WTC11 (cell line): ENCODE results near the gene SCUBE1. TPM values are rescaled to one million over a fixed set of nuclear protein-coding genes. Genes with fewer than 3 reads are reported as not detected.

Experiments used
- ATAC-seq: fragments of 200-7000 bp; cut with Tn5 transposase; 2 replicates; pipeline ENCODE4 v1.10.0; 2021; ENCODE audit warnings: mild to moderate bottlenecking, moderate library complexity
- CTCF ChIA-PET: fragments of 300-600 bp; sonication (Branson Sonifier 250); formaldehyde crosslinking; loops from one replicate; lab custom pipeline; 2021; ENCODE audit warnings: antibody characterized with exemption; lab: Charles Lee
- POLR2A ChIA-PET: fragments of 350-600 bp; sonication (Branson Sonifier 250); formaldehyde crosslinking; loops from one replicate; lab custom pipeline; 2021; ENCODE audit warnings: antibody characterized with exemption; lab: Charles Lee
- DNase-seq: peaks from one replicate; pipeline ENCODE4 v3.0.0; 2021; ENCODE audit warnings: low spot score
- H3K27ac Mint-ChIP-seq: 2 replicates; pipeline ENCODE4 v1.8.0; 2021; ENCODE audit warnings: mixed read lengths
- H3K27me3 Mint-ChIP-seq: 2 replicates; pipeline ENCODE4 v1.8.0; 2021; ENCODE audit warnings: low read depth, mild to moderate bottlenecking, moderate library complexity, mixed read lengths
- H3K36me3 Mint-ChIP-seq: 2 replicates; pipeline ENCODE4 v1.8.0; 2021; ENCODE audit warnings: mixed read lengths
- H3K4me1 Mint-ChIP-seq: 2 replicates; pipeline ENCODE4 v1.8.0; 2022; ENCODE audit warnings: mixed read lengths
- H3K4me3 Mint-ChIP-seq: 2 replicates; pipeline ENCODE4 v1.8.0; 2021; ENCODE audit warnings: mild to moderate bottlenecking, moderate library complexity, mixed read lengths
- H3K9me3 Mint-ChIP-seq: 2 replicates; pipeline ENCODE4 v1.8.0; 2021; ENCODE audit warnings: mixed read lengths
- CREB1 ChIP-seq: sonication (generic); formaldehyde crosslinking; IDR thresholded peaks from 2 replicates; pipeline ENCODE4 v1.8.0; 2023; ENCODE audit warnings: mild to moderate bottlenecking, missing genetic modification reagents
- EMX1 ChIP-seq: fragments of 250-450 bp; sonication (Bioruptor Pico); IDR thresholded peaks from 2 replicates; pipeline ENCODE4 v1.8.0; 2021; ENCODE audit warnings: mild to moderate bottlenecking
- FOXJ3 ChIP-seq: sonication (generic); formaldehyde crosslinking; IDR thresholded peaks from 2 replicates; pipeline ENCODE4 v1.9.0; 2021; ENCODE audit warnings: missing genetic modification reagents, mild to moderate bottlenecking, borderline replicate concordance
- MLX ChIP-seq: sonication (generic); formaldehyde crosslinking; IDR thresholded peaks from 2 replicates; pipeline ENCODE4 v1.8.1; 2023; ENCODE audit warnings: mild to moderate bottlenecking, missing genetic modification reagents, moderate library complexity
- NR1H2 ChIP-seq: sonication (generic); formaldehyde crosslinking; IDR thresholded peaks from 2 replicates; pipeline ENCODE4 v1.9.0; 2021; ENCODE audit warnings: mild to moderate bottlenecking, moderate library complexity, missing genetic modification reagents
- NR2C2 ChIP-seq: sonication (generic); formaldehyde crosslinking; IDR thresholded peaks from 2 replicates; pipeline ENCODE4 v1.8.0; 2022; ENCODE audit warnings: mild to moderate bottlenecking, missing genetic modification reagents
- SOX15 ChIP-seq: fragments of 250-450 bp; sonication (Bioruptor Pico); IDR thresholded peaks from 2 replicates; pipeline ENCODE4 v1.9.0; 2021; ENCODE audit warnings: mild to moderate bottlenecking
- TEAD1 ChIP-seq: sonication (generic); formaldehyde crosslinking; IDR thresholded peaks from 2 replicates; pipeline ENCODE4 v1.8.0; 2022; ENCODE audit warnings: mild to moderate bottlenecking, missing genetic modification reagents
- ZNF138 ChIP-seq: sonication (generic); formaldehyde crosslinking; conservative IDR thresholded peaks from 2 replicates; pipeline ENCODE4 v1.8.1; 2022; ENCODE audit warnings: mild to moderate bottlenecking, moderate library complexity, missing genetic modification reagents
- ZNF219 ChIP-seq: sonication (generic); formaldehyde crosslinking; IDR thresholded peaks from 2 replicates; pipeline ENCODE4 v1.8.0; 2023; ENCODE audit warnings: missing genetic modification reagents, mild to moderate bottlenecking, borderline replicate concordance
- ZNF423 ChIP-seq: fragments of 250-450 bp; sonication (Bioruptor Pico); IDR thresholded peaks from 2 replicates; pipeline ENCODE4 v2.1.2; 2022; ENCODE audit warnings: mild to moderate bottlenecking, moderate library complexity
- ZNF512 ChIP-seq: sonication (generic); formaldehyde crosslinking; IDR thresholded peaks from 2 replicates; pipeline ENCODE4 v1.8.1; 2022; ENCODE audit warnings: missing genetic modification reagents, borderline replicate concordance
- total RNA-seq: library from RNA; stranded (reverse); gene quantifications from 3 replicates; pipeline ENCODE4 v1.2.3, GENCODE V29; 2021
- TF ChIP-seq, protein P1 (sequence below): fragments of 250-450 bp; sonication (Bioruptor Pico); IDR thresholded peaks from 2 replicates; pipeline ENCODE4 v1.9.0; 2021; ENCODE audit warnings: mild to moderate bottlenecking
- TF ChIP-seq, protein P2 (sequence below): fragments of 250-450 bp; sonication (Bioruptor Pico); IDR thresholded peaks from 2 replicates; pipeline ENCODE4 v1.9.0; 2021; ENCODE audit warnings: moderate library complexity, mild to moderate bottlenecking, inconsistent platforms, borderline replicate concordance
- TF ChIP-seq, protein P3 (sequence below): sonication (generic); formaldehyde crosslinking; IDR thresholded peaks from 2 replicates; pipeline ENCODE4 v1.8.0; 2022; ENCODE audit warnings: mild to moderate bottlenecking, missing genetic modification reagents
- TF ChIP-seq, protein P4 (sequence below): sonication (generic); formaldehyde crosslinking; IDR thresholded peaks from 2 replicates; pipeline ENCODE4 v1.8.1; 2022; ENCODE audit warnings: mild to moderate bottlenecking, moderate library complexity, missing genetic modification reagents
- TF ChIP-seq, protein P5 (sequence below): sonication (generic); formaldehyde crosslinking; IDR thresholded peaks from 2 replicates; pipeline ENCODE4 v1.8.0; 2023; ENCODE audit warnings: mild to moderate bottlenecking, missing genetic modification reagents

Gene SCUBE1
- total RNA-seq, 1 experiment from 2014 or later = 6.9 TPM

GRCh38 chr22:43230571-43230970 lies 112.6 kb downstream of the SCUBE1 start (continued):
- TF ChIP-seq ZNF423 (CRISPR knock-in tag) = no peak
- TF ChIP-seq SOX15 = no peak
- no peak for TF ChIP-seq FOXJ3
- TF ChIP-seq NR2C2 = no peak
- no peak for TF ChIP-seq ZNF138
- TF ChIP-seq EMX1 (CRISPR knock-in tag) = no peak

- no peak for TF ChIP-seq TEAD1
- TF ChIP-seq, protein P1, sequence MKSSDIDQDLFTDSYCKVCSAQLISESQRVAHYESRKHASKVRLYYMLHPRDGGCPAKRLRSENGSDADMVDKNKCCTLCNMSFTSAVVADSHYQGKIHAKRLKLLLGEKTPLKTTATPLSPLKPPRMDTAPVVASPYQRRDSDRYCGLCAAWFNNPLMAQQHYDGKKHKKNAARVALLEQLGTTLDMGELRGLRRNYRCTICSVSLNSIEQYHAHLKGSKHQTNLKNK = no peak
- TF ChIP-seq MLX (CRISPR knock-in tag) = no peak
- TF ChIP-seq ZNF512 (CRISPR knock-in tag) = no peak
- no peak for TF ChIP-seq ZNF219 (CRISPR knock-in tag)
- TF ChIP-seq, protein P2, sequence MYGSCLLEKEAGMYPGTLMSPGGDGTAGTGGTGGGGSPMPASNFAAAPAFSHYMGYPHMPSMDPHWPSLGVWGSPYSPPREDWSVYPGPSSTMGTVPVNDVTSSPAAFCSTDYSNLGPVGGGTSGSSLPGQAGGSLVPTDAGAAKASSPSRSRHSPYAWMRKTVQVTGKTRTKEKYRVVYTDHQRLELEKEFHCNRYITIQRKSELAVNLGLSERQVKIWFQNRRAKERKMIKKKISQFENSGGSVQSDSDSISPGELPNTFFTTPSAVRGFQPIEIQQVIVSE (CRISPR knock-in tag) = no peak
- TF ChIP-seq, protein P3, sequence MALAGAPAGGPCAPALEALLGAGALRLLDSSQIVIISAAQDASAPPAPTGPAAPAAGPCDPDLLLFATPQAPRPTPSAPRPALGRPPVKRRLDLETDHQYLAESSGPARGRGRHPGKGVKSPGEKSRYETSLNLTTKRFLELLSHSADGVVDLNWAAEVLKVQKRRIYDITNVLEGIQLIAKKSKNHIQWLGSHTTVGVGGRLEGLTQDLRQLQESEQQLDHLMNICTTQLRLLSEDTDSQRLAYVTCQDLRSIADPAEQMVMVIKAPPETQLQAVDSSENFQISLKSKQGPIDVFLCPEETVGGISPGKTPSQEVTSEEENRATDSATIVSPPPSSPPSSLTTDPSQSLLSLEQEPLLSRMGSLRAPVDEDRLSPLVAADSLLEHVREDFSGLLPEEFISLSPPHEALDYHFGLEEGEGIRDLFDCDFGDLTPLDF = no peak
- TF ChIP-seq, protein P4, sequence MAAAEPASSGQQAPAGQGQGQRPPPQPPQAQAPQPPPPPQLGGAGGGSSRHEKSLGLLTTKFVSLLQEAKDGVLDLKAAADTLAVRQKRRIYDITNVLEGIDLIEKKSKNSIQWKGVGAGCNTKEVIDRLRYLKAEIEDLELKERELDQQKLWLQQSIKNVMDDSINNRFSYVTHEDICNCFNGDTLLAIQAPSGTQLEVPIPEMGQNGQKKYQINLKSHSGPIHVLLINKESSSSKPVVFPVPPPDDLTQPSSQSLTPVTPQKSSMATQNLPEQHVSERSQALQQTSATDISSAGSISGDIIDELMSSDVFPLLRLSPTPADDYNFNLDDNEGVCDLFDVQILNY (CRISPR knock-in tag) = no peak
- TF ChIP-seq, protein P5, sequence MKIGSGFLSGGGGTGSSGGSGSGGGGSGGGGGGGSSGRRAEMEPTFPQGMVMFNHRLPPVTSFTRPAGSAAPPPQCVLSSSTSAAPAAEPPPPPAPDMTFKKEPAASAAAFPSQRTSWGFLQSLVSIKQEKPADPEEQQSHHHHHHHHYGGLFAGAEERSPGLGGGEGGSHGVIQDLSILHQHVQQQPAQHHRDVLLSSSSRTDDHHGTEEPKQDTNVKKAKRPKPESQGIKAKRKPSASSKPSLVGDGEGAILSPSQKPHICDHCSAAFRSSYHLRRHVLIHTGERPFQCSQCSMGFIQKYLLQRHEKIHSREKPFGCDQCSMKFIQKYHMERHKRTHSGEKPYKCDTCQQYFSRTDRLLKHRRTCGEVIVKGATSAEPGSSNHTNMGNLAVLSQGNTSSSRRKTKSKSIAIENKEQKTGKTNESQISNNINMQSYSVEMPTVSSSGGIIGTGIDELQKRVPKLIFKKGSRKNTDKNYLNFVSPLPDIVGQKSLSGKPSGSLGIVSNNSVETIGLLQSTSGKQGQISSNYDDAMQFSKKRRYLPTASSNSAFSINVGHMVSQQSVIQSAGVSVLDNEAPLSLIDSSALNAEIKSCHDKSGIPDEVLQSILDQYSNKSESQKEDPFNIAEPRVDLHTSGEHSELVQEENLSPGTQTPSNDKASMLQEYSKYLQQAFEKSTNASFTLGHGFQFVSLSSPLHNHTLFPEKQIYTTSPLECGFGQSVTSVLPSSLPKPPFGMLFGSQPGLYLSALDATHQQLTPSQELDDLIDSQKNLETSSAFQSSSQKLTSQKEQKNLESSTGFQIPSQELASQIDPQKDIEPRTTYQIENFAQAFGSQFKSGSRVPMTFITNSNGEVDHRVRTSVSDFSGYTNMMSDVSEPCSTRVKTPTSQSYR (CRISPR knock-in tag) = no peak
- no peak for TF ChIP-seq NR1H2 (CRISPR knock-in tag)
- TF ChIP-seq CREB1 = no peak
- H3K4me3 Mint-ChIP-seq = no peak overlapping the region
- no peak overlapping the region for H3K27ac Mint-ChIP-seq
- no peaks in the 10 kb centered on the region for H3K9me3 Mint-ChIP-seq
- DNase-seq = no peak
- ATAC-seq = no peak
- H3K36me3 Mint-ChIP-seq = no peaks in the 10 kb centered on the region
- ChIA-PET POLR2A (no interaction called here), CTCF (interaction anchor here (0.6 to 10.1 kb wide), 51 partner anchors 10 to 670 kb away, joined by 3 to 267 read pairs (median 5); partner anchors contain the start of genes BIK, CYB5R3, SCUBE1 and TTLL12)
- peaks cover 5% of the 10 kb centered on the region for H3K27me3 Mint-ChIP-seq
- peaks cover 25% of the 10 kb centered on the region for H3K4me1 Mint-ChIP-seq
These were observed 114.3 kb downstream of the SCUBE1 start for GRCh38 chr22:43228863-43229262.
